Neuron (in vitro differentiated cells): Measurements from ENCODE around the gene ADAM8.
"Not testable (repeated sequence)": the region's sequence is repeated elsewhere in the genome, so short reads cannot be mapped to it uniquely, and the experiment has no call there.

Experiments
- H2AFZ ChIP-seq: one replicate; pipeline ENCODE4 v1.6.1; 2013; ENCODE audit warnings: low read depth, mild to moderate bottlenecking, inconsistent platforms, low read length, moderate library complexity
- H3K27me3 ChIP-seq: one replicate; pipeline ENCODE4 v1.6.1; 2013; ENCODE audit warnings: low read length; ENCODE audit not compliant: insufficient read depth
- H3K36me3 ChIP-seq: one replicate; pipeline ENCODE4 v1.6.1; 2013; ENCODE audit warnings: low read length; ENCODE audit not compliant: insufficient read depth
- H3K4me1 ChIP-seq: one replicate; pipeline ENCODE4 v1.6.1; 2013; ENCODE audit warnings: low read length; ENCODE audit not compliant: insufficient read depth
- H3K4me3 ChIP-seq: 2 replicates; pipeline ENCODE4 v1.5.1; 2013; ENCODE audit warnings: mild to moderate bottlenecking, low read length, moderate library complexity
- H3K9me3 ChIP-seq: one replicate; pipeline ENCODE4 v1.6.1; 2013; ENCODE audit warnings: low read length

The ADAM8 gene

GRCh38 chr10:133230387-133231195, 46.1 kb downstream of the ADAM8 start:
- Histone ChIP-seq H3K4me3 (no peak overlapping the region), H3K9me3 (peaks cover 5% of the 10 kb centered on the region), H3K4me1 (peaks cover 9% of the 10 kb centered on the region), H3K27me3 (peaks cover 70% of the 10 kb centered on the region), H3K36me3 (no peaks in the 10 kb centered on the region), H2AFZ (no peak overlapping the region)

GRCh38 chr10:133230044-133230361, 46.7 kb downstream of the ADAM8 start, which contains the start of gene UTF1:
TSS of gene UTF1 (plus strand) at chr10:133230217. CDS start at chr10:133230289, 72 bp downstream.
- Histone ChIP-seq H3K4me1 (peaks cover 14% of the 10 kb centered on the region), H3K27me3 (peaks cover 65% of the 10 kb centered on the region), H2AFZ (no peak within 1 kb of the TSS), H3K36me3 (no peaks in the 10 kb centered on the region), H3K4me3 (no peak within 1 kb of the TSS), H3K9me3 (peaks cover 5% of the 10 kb centered on the region)

GRCh38 chr10:133229265-133230043, 47.2 kb downstream of the ADAM8 start:
- H3K9me3 ChIP-seq, result peaks cover 5% of the 10 kb centered on the region
- peaks cover 64% of the 10 kb centered on the region for H3K27me3 ChIP-seq
- no peaks in the 10 kb centered on the region for H3K36me3 ChIP-seq
- peaks cover 14% of the 10 kb centered on the region for H3K4me1 ChIP-seq
- no peak overlapping the region for H2AFZ ChIP-seq
- H3K4me3 ChIP-seq, result no peak overlapping the region

GRCh38 chr10:133227256-133227655, 49.4 kb downstream of the ADAM8 start:
- H3K4me3 ChIP-seq, result no peak overlapping the region
- peaks cover 14% of the 10 kb centered on the region for H3K4me1 ChIP-seq
- H2AFZ ChIP-seq, result no peak overlapping the region
- peaks cover 3% of the 10 kb centered on the region for H3K9me3 ChIP-seq
- peaks cover 43% of the 10 kb centered on the region for H3K27me3 ChIP-seq
- H3K36me3 ChIP-seq, result no peaks in the 10 kb centered on the region

- Histone ChIP-seq H3K9me3 (peaks cover 3% of the 10 kb centered on the region), H2AFZ (no peak overlapping the region), H3K4me3 (no peak overlapping the region), H3K4me1 (peaks cover 11% of the 10 kb centered on the region), H3K27me3 (peaks cover 34% of the 10 kb centered on the region), H3K36me3 (no peaks in the 10 kb centered on the region)
Measured at GRCh38 chr10:133226251-133226808, 50.3 kb downstream of the ADAM8 start.

- H3K4me3 ChIP-seq, result no peak overlapping the region
- no peaks in the 10 kb centered on the region for H3K36me3 ChIP-seq
- peaks cover 10% of the 10 kb centered on the region for H3K4me1 ChIP-seq
- peaks cover 3% of the 10 kb centered on the region for H3K9me3 ChIP-seq
- H2AFZ ChIP-seq, result no peak overlapping the region
- peaks cover 37% of the 10 kb centered on the region for H3K27me3 ChIP-seq
Measured at GRCh38 chr10:133225707-133226191, 50.9 kb downstream of the ADAM8 start.

GRCh38 chr10:133224756-133225372, 51.8 kb downstream of the ADAM8 start:
- H3K9me3 ChIP-seq, result peaks cover 3% of the 10 kb centered on the region
- H3K4me3 ChIP-seq, result no peak overlapping the region
- peaks cover 10% of the 10 kb centered on the region for H3K4me1 ChIP-seq
- H3K27me3 ChIP-seq, result peaks cover 34% of the 10 kb centered on the region
- no peak overlapping the region for H2AFZ ChIP-seq
- no peaks in the 10 kb centered on the region for H3K36me3 ChIP-seq

GRCh38 chr10:133224076-133224475, 52.6 kb downstream of the ADAM8 start:
- Histone ChIP-seq H3K27me3 (peaks cover 34% of the 10 kb centered on the region), H3K36me3 (no peaks in the 10 kb centered on the region), H3K9me3 (peaks cover 3% of the 10 kb centered on the region), H3K4me3 (no peak overlapping the region), H2AFZ (no peak overlapping the region), H3K4me1 (peaks cover 10% of the 10 kb centered on the region)

- not testable (repeated sequence) for H2AFZ ChIP-seq, H3K9me3 ChIP-seq, H3K4me3 ChIP-seq, H3K36me3 ChIP-seq
- Histone ChIP-seq H3K27me3 (peaks cover 21% of the 10 kb centered on the region), H3K4me1 (peaks cover 10% of the 10 kb centered on the region)
Measured at GRCh38 chr10:133221756-133222155, 54.9 kb downstream of the ADAM8 start.

GRCh38 chr10:133221331-133221730, 55.3 kb downstream of the ADAM8 start:
- Histone ChIP-seq H2AFZ (no peak overlapping the region), H3K9me3 (no peaks in the 10 kb centered on the region), H3K27me3 (peaks cover 19% of the 10 kb centered on the region), H3K36me3 (no peaks in the 10 kb centered on the region), H3K4me3 (no peak overlapping the region), H3K4me1 (peaks cover 10% of the 10 kb centered on the region)

- H3K4me1 ChIP-seq, result no peaks in the 10 kb centered on the region
- peaks cover 6% of the 10 kb centered on the region for H3K9me3 ChIP-seq
- no peaks in the 10 kb centered on the region for H3K36me3 ChIP-seq
- no peak overlapping the region for H3K4me3 ChIP-seq
- H2AFZ ChIP-seq, result no peak overlapping the region
- H3K27me3 ChIP-seq, result peaks cover 17% of the 10 kb centered on the region
Measured at GRCh38 chr10:133219782-133220181, 56.9 kb downstream of the ADAM8 start.

GRCh38 chr10:133218891-133219290, 57.8 kb downstream of the ADAM8 start:
- Histone ChIP-seq H3K9me3 (peaks cover 6% of the 10 kb centered on the region), H3K36me3 (no peaks in the 10 kb centered on the region), H3K4me3 (no peak overlapping the region), H2AFZ (no peak overlapping the region), H3K27me3 (peaks cover 17% of the 10 kb centered on the region), H3K4me1 (no peaks in the 10 kb centered on the region)
